Measurements from ENCODE around the gene PSMD1.

PSMD1 gene

DNA sequence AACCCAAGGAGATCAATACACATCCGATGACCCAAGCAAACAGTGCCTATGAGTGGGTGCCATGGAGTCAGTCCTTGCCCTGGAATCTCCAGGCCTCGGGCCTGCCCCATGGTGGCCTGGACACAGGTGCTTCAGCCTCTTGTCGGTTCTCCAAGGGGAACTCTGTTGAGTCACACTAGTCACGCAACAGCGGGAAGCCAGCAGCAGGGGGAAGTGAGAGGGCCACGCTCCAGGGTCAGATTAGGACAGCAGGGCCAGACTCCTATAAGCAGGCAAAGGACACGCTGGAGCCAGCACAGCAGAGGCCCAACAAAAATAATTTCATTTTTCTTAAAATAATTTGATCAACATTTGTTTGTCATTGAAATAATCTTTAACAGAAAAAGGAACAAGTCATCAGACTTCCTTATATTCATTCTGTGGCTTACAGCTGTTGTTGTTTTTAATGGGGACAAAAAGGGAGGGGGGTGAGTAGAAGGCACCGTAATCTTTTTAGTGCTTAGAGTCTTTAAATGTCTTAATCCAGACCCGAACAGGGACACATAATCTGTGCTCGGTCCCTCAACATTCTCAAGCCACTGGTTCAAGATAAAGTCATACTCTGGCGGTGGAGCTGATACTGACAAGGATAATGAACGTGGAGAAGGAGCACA, 125.3 kb downstream of the PSMD1 start:
- H3K36me3 ChIP-seq (ENCODE audit: control insufficient read depth in 1 of 2, insufficient read depth in 2 of 2, low read length in 2 of 2): no peaks in the 10 kb centered on the region
- H3K27me3 ChIP-seq (ENCODE audit: control insufficient read depth in 1 of 2, insufficient read depth in 2 of 2, low read length in 2 of 2): no peaks in the 10 kb centered on the region
- H3K9ac ChIP-seq (ENCODE audit: low read depth in 1 of 2, low read length in 2 of 2): no peak overlapping the region
- H3K4me1 ChIP-seq (ENCODE audit: control insufficient read depth in 1 of 2, insufficient read depth in 2 of 2, low read length in 2 of 2): peaks cover 12 to 17% of the 10 kb centered on the region in 2 donors
- H3K27ac ChIP-seq (ENCODE audit: low read depth, low read length): no peak overlapping the region
- no peak overlapping the region for H3K4me3 ChIP-seq (ENCODE audit: low read depth in 1 of 2, low read length in 2 of 2)
- no peaks in the 10 kb centered on the region for H3K9me3 ChIP-seq (ENCODE audit: control insufficient read depth in 1 of 2, low read length in 2 of 2)

DNA sequence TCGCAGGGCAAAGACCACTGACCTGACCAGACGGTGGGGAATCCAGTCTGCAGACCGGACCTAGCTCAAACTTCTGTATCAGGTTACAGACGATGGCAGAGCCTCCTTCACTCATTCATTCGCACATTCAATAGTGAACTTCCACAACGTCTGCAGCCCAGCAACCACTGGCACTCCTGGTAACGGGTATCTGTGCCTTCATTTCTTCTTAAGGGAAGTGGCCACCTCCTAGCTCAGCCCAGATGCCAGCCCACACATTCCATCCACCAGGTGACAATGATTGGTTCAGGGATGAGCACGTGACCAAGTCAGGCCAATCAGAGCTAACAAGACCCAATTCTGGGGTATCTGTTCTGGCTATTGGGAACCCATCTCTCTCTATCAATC, 125.8 kb downstream of the PSMD1 start:
- Histone ChIP-seq H3K4me1 (ENCODE audit: control insufficient read depth in 1 of 2, insufficient read depth in 2 of 2, low read length in 2 of 2) (peaks cover 15 to 21% of the 10 kb centered on the region in 2 donors), H3K9ac (ENCODE audit: low read depth in 1 of 2, low read length in 2 of 2) (no peak overlapping the region), H3K27me3 (ENCODE audit: control insufficient read depth in 1 of 2, insufficient read depth in 2 of 2, low read length in 2 of 2) (no peaks in the 10 kb centered on the region), H3K4me3 (ENCODE audit: low read depth in 1 of 2, low read length in 2 of 2) (no peak overlapping the region), H3K27ac (ENCODE audit: low read depth, low read length) (no peak overlapping the region), H3K9me3 (ENCODE audit: control insufficient read depth in 1 of 2, low read length in 2 of 2) (no peaks in the 10 kb centered on the region), H3K36me3 (ENCODE audit: control insufficient read depth in 1 of 2, insufficient read depth in 2 of 2, low read length in 2 of 2) (no peaks in the 10 kb centered on the region)

GRCh38 chr2:231183851-231184250, 127.2 kb downstream of the PSMD1 start:
- no peaks in the 10 kb centered on the region for H3K9me3 ChIP-seq (ENCODE audit: control insufficient read depth in 1 of 2, low read length in 2 of 2)
- H3K27me3 ChIP-seq (ENCODE audit: control insufficient read depth in 1 of 2, insufficient read depth in 2 of 2, low read length in 2 of 2): no peaks in the 10 kb centered on the region
- no peak overlapping the region for H3K4me3 ChIP-seq (ENCODE audit: low read depth in 1 of 2, low read length in 2 of 2)
- no peaks in the 10 kb centered on the region for H3K36me3 ChIP-seq (ENCODE audit: control insufficient read depth in 1 of 2, insufficient read depth in 2 of 2, low read length in 2 of 2)
- H3K4me1 ChIP-seq (ENCODE audit: control insufficient read depth in 1 of 2, insufficient read depth in 2 of 2, low read length in 2 of 2): peaks cover 16 to 23% of the 10 kb centered on the region in 2 donors
- H3K9ac ChIP-seq (ENCODE audit: low read depth in 1 of 2, low read length in 2 of 2): no peak overlapping the region
- H3K27ac ChIP-seq (ENCODE audit: low read depth, low read length): no peak overlapping the region

DNA sequence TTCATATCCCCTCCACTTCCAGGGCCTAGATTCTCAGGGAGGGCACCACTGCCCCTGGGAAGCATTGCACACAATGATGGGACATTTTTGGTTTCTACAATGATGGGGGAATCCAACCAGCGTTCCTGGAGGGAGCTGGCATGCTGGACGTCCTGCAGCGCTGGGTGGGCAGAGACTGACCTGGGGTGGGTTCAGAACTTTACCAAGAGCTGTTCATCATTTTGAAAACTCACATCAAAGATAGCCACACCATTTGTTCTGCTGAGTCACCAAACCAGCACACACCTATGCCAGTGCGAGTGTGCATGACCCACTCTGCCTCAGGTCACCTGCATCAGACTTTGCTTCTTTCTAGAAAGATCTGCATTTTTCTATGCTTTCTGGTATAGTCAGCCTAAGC, 127.7 kb downstream of the PSMD1 start:
- Histone ChIP-seq H3K4me3 (ENCODE audit: low read depth in 1 of 2, low read length in 2 of 2) (no peak overlapping the region), H3K9me3 (ENCODE audit: control insufficient read depth in 1 of 2, low read length in 2 of 2) (no peaks in the 10 kb centered on the region), H3K27ac (ENCODE audit: low read depth, low read length) (no peak overlapping the region), H3K4me1 (ENCODE audit: control insufficient read depth in 1 of 2, insufficient read depth in 2 of 2, low read length in 2 of 2) (peaks cover 16 to 20% of the 10 kb centered on the region in 2 donors), H3K9ac (ENCODE audit: low read depth in 1 of 2, low read length in 2 of 2) (no peak overlapping the region), H3K36me3 (ENCODE audit: control insufficient read depth in 1 of 2, insufficient read depth in 2 of 2, low read length in 2 of 2) (no peaks in the 10 kb centered on the region), H3K27me3 (ENCODE audit: control insufficient read depth in 1 of 2, insufficient read depth in 2 of 2, low read length in 2 of 2) (no peaks in the 10 kb centered on the region)

GRCh38 chr2:231185050-231185725, 128.5 kb downstream of the PSMD1 start:
- no peak overlapping the region for H3K4me3 ChIP-seq (ENCODE audit: low read depth in 1 of 2, low read length in 2 of 2)
- no peaks in the 10 kb centered on the region for H3K27me3 ChIP-seq (ENCODE audit: control insufficient read depth in 1 of 2, insufficient read depth in 2 of 2, low read length in 2 of 2)
- no peaks in the 10 kb centered on the region for H3K36me3 ChIP-seq (ENCODE audit: control insufficient read depth in 1 of 2, insufficient read depth in 2 of 2, low read length in 2 of 2)
- H3K4me1 ChIP-seq (ENCODE audit: control insufficient read depth in 1 of 2, insufficient read depth in 2 of 2, low read length in 2 of 2): peaks cover 10 to 19% of the 10 kb centered on the region in 2 donors
- H3K27ac ChIP-seq (ENCODE audit: low read depth, low read length): no peak overlapping the region
- H3K9ac ChIP-seq (ENCODE audit: low read depth in 1 of 2, low read length in 2 of 2): no peak overlapping the region
- H3K9me3 ChIP-seq (ENCODE audit: control insufficient read depth in 1 of 2, low read length in 2 of 2): no peaks in the 10 kb centered on the region

- no peaks in the 10 kb centered on the region for H3K9me3 ChIP-seq (ENCODE audit: control insufficient read depth in 1 of 2, low read length in 2 of 2)
- no peaks in the 10 kb centered on the region for H3K27me3 ChIP-seq (ENCODE audit: control insufficient read depth in 1 of 2, insufficient read depth in 2 of 2, low read length in 2 of 2)
- no peaks in the 10 kb centered on the region for H3K36me3 ChIP-seq (ENCODE audit: control insufficient read depth in 1 of 2, insufficient read depth in 2 of 2, low read length in 2 of 2)
- H3K9ac ChIP-seq (ENCODE audit: low read depth in 1 of 2, low read length in 2 of 2): no peak overlapping the region
- H3K4me3 ChIP-seq (ENCODE audit: low read depth in 1 of 2, low read length in 2 of 2): no peak overlapping the region
- H3K4me1 ChIP-seq (ENCODE audit: control insufficient read depth in 1 of 2, insufficient read depth in 2 of 2, low read length in 2 of 2): peaks cover 11 to 17% of the 10 kb centered on the region in 2 donors
- no peak overlapping the region for H3K27ac ChIP-seq (ENCODE audit: low read depth, low read length)
Measured at GRCh38 chr2:231185886-231186285, 129.2 kb downstream of the PSMD1 start.

DNA sequence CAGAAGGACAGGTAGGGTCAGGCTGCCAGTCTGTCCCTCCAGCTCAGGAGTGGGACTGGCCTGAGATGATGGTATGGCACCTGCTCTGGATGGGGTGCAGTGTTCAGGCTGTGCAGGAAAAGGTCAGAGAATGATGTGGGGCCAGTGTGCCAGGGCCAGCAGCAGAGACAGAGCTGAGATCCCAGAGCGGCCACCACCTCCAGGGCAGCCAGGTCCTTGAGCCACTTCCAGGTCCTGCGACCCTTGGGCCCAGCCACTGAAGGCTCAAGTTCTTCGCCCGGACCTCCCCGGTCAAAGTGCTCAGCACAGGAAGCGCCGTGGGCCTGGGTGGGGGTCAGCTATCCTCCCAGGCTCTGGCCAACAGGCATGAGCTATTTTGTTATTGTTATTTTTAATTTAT, 129.7 kb downstream of the PSMD1 start:
- H3K4me3 ChIP-seq (ENCODE audit: low read depth in 1 of 2, low read length in 2 of 2): no peak overlapping the region
- H3K27ac ChIP-seq (ENCODE audit: low read depth, low read length): no peak overlapping the region
- H3K9ac ChIP-seq (ENCODE audit: low read depth in 1 of 2, low read length in 2 of 2): no peak overlapping the region
- peaks cover 11 to 17% of the 10 kb centered on the region in 2 donors for H3K4me1 ChIP-seq (ENCODE audit: control insufficient read depth in 1 of 2, insufficient read depth in 2 of 2, low read length in 2 of 2)
- no peaks in the 10 kb centered on the region for H3K27me3 ChIP-seq (ENCODE audit: control insufficient read depth in 1 of 2, insufficient read depth in 2 of 2, low read length in 2 of 2)
- H3K36me3 ChIP-seq (ENCODE audit: control insufficient read depth in 1 of 2, insufficient read depth in 2 of 2, low read length in 2 of 2): no peaks in the 10 kb centered on the region
- H3K9me3 ChIP-seq (ENCODE audit: control insufficient read depth in 1 of 2, low read length in 2 of 2): no peaks in the 10 kb centered on the region

- H3K9ac ChIP-seq (ENCODE audit: low read depth in 1 of 2, low read length in 2 of 2): no peak overlapping the region
- H3K4me1 ChIP-seq (ENCODE audit: control insufficient read depth in 1 of 2, insufficient read depth in 2 of 2, low read length in 2 of 2): peaks cover 8 to 12% of the 10 kb centered on the region in 2 donors
- no peak overlapping the region for H3K4me3 ChIP-seq (ENCODE audit: low read depth in 1 of 2, low read length in 2 of 2)
- H3K27me3 ChIP-seq (ENCODE audit: control insufficient read depth in 1 of 2, insufficient read depth in 2 of 2, low read length in 2 of 2): no peaks in the 10 kb centered on the region
- H3K9me3 ChIP-seq (ENCODE audit: control insufficient read depth in 1 of 2, low read length in 2 of 2): no peaks in the 10 kb centered on the region
- H3K27ac ChIP-seq (ENCODE audit: low read depth, low read length): no peak overlapping the region
- no peaks in the 10 kb centered on the region for H3K36me3 ChIP-seq (ENCODE audit: control insufficient read depth in 1 of 2, insufficient read depth in 2 of 2, low read length in 2 of 2)
Measured at GRCh38 chr2:231187736-231188505, 131.3 kb downstream of the PSMD1 start.

DNA sequence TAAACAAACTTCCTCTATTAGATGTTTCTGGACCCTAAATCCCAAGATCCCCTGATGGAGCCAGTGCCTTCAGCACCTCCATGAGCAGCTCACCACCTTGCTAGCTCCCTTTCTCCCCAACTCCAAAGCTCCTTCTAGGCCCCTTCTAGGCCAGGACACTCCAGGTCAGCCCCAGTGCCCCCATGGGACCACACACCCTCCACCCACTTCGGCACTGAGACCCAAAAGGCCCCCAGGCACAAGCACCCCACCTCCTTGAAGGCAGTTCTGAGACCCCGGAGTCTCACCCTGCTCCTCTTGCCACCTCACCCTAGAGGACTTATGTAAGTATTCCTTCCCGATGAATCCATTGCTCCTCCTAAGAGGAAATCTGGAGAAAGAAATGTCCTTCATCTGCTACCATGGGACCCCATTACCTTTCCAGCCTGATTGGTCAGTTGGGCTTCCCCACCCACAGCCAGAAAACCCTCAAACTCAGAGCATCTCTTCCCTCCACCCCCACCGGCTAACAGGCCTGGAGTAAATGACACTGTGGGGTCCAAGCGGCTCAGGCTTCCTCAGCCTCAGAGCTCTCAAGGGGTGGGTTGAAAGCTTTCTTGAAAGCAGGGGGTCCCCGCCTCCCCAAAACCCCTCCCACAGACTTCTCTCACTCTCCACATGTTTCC, 132.0 kb downstream of the PSMD1 start:
- Histone ChIP-seq H3K9me3 (ENCODE audit: control insufficient read depth in 1 of 2, low read length in 2 of 2) (no peaks in the 10 kb centered on the region), H3K36me3 (ENCODE audit: control insufficient read depth in 1 of 2, insufficient read depth in 2 of 2, low read length in 2 of 2) (no peaks in the 10 kb centered on the region), H3K27ac (ENCODE audit: low read depth, low read length) (no peak overlapping the region), H3K9ac (ENCODE audit: low read depth in 1 of 2, low read length in 2 of 2) (no peak overlapping the region), H3K4me1 (ENCODE audit: control insufficient read depth in 1 of 2, insufficient read depth in 2 of 2, low read length in 2 of 2) (peaks cover 8 to 12% of the 10 kb centered on the region in 2 donors), H3K4me3 (ENCODE audit: low read depth in 1 of 2, low read length in 2 of 2) (no peak overlapping the region), H3K27me3 (ENCODE audit: control insufficient read depth in 1 of 2, insufficient read depth in 2 of 2, low read length in 2 of 2) (no peaks in the 10 kb centered on the region)

DNA sequence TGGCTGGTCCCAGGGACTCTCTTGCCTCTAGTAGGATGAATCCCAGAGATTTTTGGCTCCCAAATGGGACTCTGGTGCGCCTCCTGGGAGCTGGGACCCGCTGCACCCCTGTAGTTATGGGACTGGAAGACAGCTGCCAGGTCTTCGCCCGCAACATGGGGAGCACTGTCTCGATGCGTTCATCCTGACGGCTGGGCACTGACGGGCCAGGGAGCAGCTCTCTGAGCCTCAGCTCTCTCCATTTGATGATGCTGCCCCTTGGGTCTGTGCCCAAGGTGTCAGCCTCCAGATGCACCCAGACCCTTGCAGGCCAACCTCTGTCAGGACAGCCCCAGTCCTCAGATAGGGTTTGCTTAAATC, 132.5 kb downstream of the PSMD1 start:
- H3K27me3 ChIP-seq (ENCODE audit: control insufficient read depth in 1 of 2, insufficient read depth in 2 of 2, low read length in 2 of 2): no peaks in the 10 kb centered on the region
- H3K9me3 ChIP-seq (ENCODE audit: control insufficient read depth in 1 of 2, low read length in 2 of 2): no peaks in the 10 kb centered on the region
- no peak overlapping the region for H3K9ac ChIP-seq (ENCODE audit: low read depth in 1 of 2, low read length in 2 of 2)
- no peaks in the 10 kb centered on the region for H3K36me3 ChIP-seq (ENCODE audit: control insufficient read depth in 1 of 2, insufficient read depth in 2 of 2, low read length in 2 of 2)
- no peak overlapping the region for H3K4me3 ChIP-seq (ENCODE audit: low read depth in 1 of 2, low read length in 2 of 2)
- no peak overlapping the region for H3K27ac ChIP-seq (ENCODE audit: low read depth, low read length)
- peaks cover 8 to 12% of the 10 kb centered on the region in 2 donors for H3K4me1 ChIP-seq (ENCODE audit: control insufficient read depth in 1 of 2, insufficient read depth in 2 of 2, low read length in 2 of 2)
